ENCODE data around the gene IFI16. TPM values are rescaled to one million over a fixed set of nuclear protein-coding genes. Genes with fewer than 3 reads are reported as not detected.
"Not testable (repeated sequence)": the region's sequence is repeated elsewhere in the genome, so short reads cannot be mapped to it uniquely, and the experiment has no call there.

Gene IFI16
- total RNA-seq, 1 experiment from 2014 or later = 2.9 TPM

- H3T11ph ChIP-seq (ENCODE audit: low read length) = no peak overlapping the region
- no peak overlapping the region for H3K9ac ChIP-seq (ENCODE audit: extremely low read depth, insufficient read length, low read length)
- H4K20me1 ChIP-seq (ENCODE audit: control insufficient read depth, insufficient read depth, insufficient read length) = no peaks in the 10 kb centered on the region
- DNase-seq = no peak
- H3K23ac ChIP-seq (ENCODE audit: insufficient read length, low read depth, low read length) = no peak overlapping the region
- H3K4ac ChIP-seq (ENCODE audit: low read depth, low read length) = no peak overlapping the region
- Mint-ChIP-seq H3K9me3 (no peaks in the 10 kb centered on the region), H3K27me3 (ENCODE audit: low read depth) (no peaks in the 10 kb centered on the region), H3K27ac (no peak overlapping the region), H3K36me3 (ENCODE audit: insufficient read depth in 1 of 3, low read depth in 3 of 3) (peaks cover 0 to 4% (median 1%) of the 10 kb centered on the region in 3 experiments; a peak in 3 of 7 replicates), H3K4me1 (peaks cover 0 to 3% of the 10 kb centered on the region in 2 experiments; a peak in 1 of 4 replicates), H3K4me3 (no peak overlapping the region)
- H3K27me3 ChIP-seq (ENCODE audit: insufficient read depth, low read length) = no peaks in the 10 kb centered on the region
- H3K56ac ChIP-seq (ENCODE audit: insufficient read length, low read depth, low read length) = no peak overlapping the region
- H2BK20ac ChIP-seq (ENCODE audit: low read depth, low read length, poor library complexity, severe bottlenecking) = no peak overlapping the region
- TF ChIP-seq, protein P1, sequence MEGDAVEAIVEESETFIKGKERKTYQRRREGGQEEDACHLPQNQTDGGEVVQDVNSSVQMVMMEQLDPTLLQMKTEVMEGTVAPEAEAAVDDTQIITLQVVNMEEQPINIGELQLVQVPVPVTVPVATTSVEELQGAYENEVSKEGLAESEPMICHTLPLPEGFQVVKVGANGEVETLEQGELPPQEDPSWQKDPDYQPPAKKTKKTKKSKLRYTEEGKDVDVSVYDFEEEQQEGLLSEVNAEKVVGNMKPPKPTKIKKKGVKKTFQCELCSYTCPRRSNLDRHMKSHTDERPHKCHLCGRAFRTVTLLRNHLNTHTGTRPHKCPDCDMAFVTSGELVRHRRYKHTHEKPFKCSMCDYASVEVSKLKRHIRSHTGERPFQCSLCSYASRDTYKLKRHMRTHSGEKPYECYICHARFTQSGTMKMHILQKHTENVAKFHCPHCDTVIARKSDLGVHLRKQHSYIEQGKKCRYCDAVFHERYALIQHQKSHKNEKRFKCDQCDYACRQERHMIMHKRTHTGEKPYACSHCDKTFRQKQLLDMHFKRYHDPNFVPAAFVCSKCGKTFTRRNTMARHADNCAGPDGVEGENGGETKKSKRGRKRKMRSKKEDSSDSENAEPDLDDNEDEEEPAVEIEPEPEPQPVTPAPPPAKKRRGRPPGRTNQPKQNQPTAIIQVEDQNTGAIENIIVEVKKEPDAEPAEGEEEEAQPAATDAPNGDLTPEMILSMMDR (conservative IDR thresholded peaks at IDR 0.05) = no peak
- no peak overlapping the region for H2AFZ ChIP-seq (ENCODE audit: low read length)
- no peak overlapping the region for H2BK15ac ChIP-seq (ENCODE audit: low read depth, low read length)
- H2BK5ac ChIP-seq (ENCODE audit: insufficient read length, low read length) = no peak overlapping the region
- H4K5ac ChIP-seq (ENCODE audit: insufficient read length, low read depth, low read length) = no peak overlapping the region
- no peaks in the 10 kb centered on the region for H3K79me1 ChIP-seq (ENCODE audit: insufficient read depth, low read depth, low read length, poor library complexity, severe bottlenecking)
- no peak overlapping the region for H3K18ac ChIP-seq (ENCODE audit: insufficient read length, low read depth, low read length)
- no CpG with 5 or more reads among the region's 1 CpG for WGBS (ENCODE audit: extremely low coverage, insufficient read length, low lambda C conversion rate)
- no peak overlapping the region for H3K27ac ChIP-seq (ENCODE audit: insufficient read length, low read depth, low read length)
- H2BK120ac ChIP-seq (ENCODE audit: low read depth, low read length, poor library complexity, severe bottlenecking) = no peak overlapping the region
- no peaks in the 10 kb centered on the region for H3K79me2 ChIP-seq (ENCODE audit: insufficient read depth, low read length)
- no peak overlapping the region for H2AK5ac ChIP-seq (ENCODE audit: insufficient read length, low read length)
- no peaks in the 10 kb centered on the region for H3K23me2 ChIP-seq (ENCODE audit: insufficient read length, low read depth, low read length, poor library complexity, severe bottlenecking)
- H3K4me2 ChIP-seq (ENCODE audit: insufficient read depth, insufficient read length, low read length) = no peak overlapping the region
- no peak overlapping the region for H4K8ac ChIP-seq (replicated peaks; ENCODE audit: insufficient read length, low read depth, low read length)
- H3K14ac ChIP-seq (ENCODE audit: insufficient read depth, low read length) = no peak overlapping the region
- H3K9me3 ChIP-seq (ENCODE audit: control insufficient read depth, low read depth, low read length) = no peaks in the 10 kb centered on the region
- no peak overlapping the region for H4K91ac ChIP-seq (ENCODE audit: insufficient read length, low read depth, low read length)
- no peak overlapping the region for H2BK12ac ChIP-seq (ENCODE audit: insufficient read length, low read depth, low read length)
- H3K4me1 ChIP-seq (ENCODE audit: insufficient read depth, low read length) = no peaks in the 10 kb centered on the region
Measured at GRCh38 chr1:159100589-159100988, 90.9 kb downstream of the IFI16 start.

GRCh38 chr1:159103021-159103420 is 93.3 kb downstream of the IFI16 start:
- H3K23me2 ChIP-seq (ENCODE audit: insufficient read length, low read depth, low read length, poor library complexity, severe bottlenecking); DNase-seq; H3K18ac ChIP-seq (ENCODE audit: insufficient read length, low read depth, low read length); H3K4me2 ChIP-seq (ENCODE audit: insufficient read depth, insufficient read length, low read length); H2BK120ac ChIP-seq (ENCODE audit: low read depth, low read length, poor library complexity, severe bottlenecking); H2BK5ac ChIP-seq (ENCODE audit: insufficient read length, low read length); H3K14ac ChIP-seq (ENCODE audit: insufficient read depth, low read length); H3K23ac ChIP-seq (ENCODE audit: insufficient read length, low read depth, low read length); H4K91ac ChIP-seq (ENCODE audit: insufficient read length, low read depth, low read length); H3T11ph ChIP-seq (ENCODE audit: low read length); H3K9ac ChIP-seq (ENCODE audit: extremely low read depth, insufficient read length, low read length); H2AK5ac ChIP-seq (ENCODE audit: insufficient read length, low read length); H3K4me1 Mint-ChIP-seq; H3K56ac ChIP-seq (ENCODE audit: insufficient read length, low read depth, low read length); H4K5ac ChIP-seq (ENCODE audit: insufficient read length, low read depth, low read length); H4K20me1 ChIP-seq (ENCODE audit: control insufficient read depth, insufficient read depth, insufficient read length); H2BK20ac ChIP-seq (ENCODE audit: low read depth, low read length, poor library complexity, severe bottlenecking); H3K79me1 ChIP-seq (ENCODE audit: insufficient read depth, low read depth, low read length, poor library complexity, severe bottlenecking); H3K79me2 ChIP-seq (ENCODE audit: insufficient read depth, low read length); H2AFZ ChIP-seq (ENCODE audit: low read length); H3K27me3 Mint-ChIP-seq (ENCODE audit: low read depth); H3K4me1 ChIP-seq (ENCODE audit: insufficient read depth, low read length); H3K27ac ChIP-seq (ENCODE audit: insufficient read length, low read depth, low read length); H3K27ac Mint-ChIP-seq; H2BK12ac ChIP-seq (ENCODE audit: insufficient read length, low read depth, low read length); H3K9me3 ChIP-seq (ENCODE audit: control insufficient read depth, low read depth, low read length); H3K9me3 Mint-ChIP-seq; H3K27me3 ChIP-seq (ENCODE audit: insufficient read depth, low read length); H3K4me3 Mint-ChIP-seq; H4K8ac ChIP-seq (replicated peaks; ENCODE audit: insufficient read length, low read depth, low read length); H3K36me3 Mint-ChIP-seq (ENCODE audit: insufficient read depth in 1 of 3, low read depth in 3 of 3); H3K4ac ChIP-seq (ENCODE audit: low read depth, low read length); H2BK15ac ChIP-seq (ENCODE audit: low read depth, low read length): not testable (repeated sequence)
- WGBS (ENCODE audit: extremely low coverage, insufficient read length, low lambda C conversion rate) = no CpG with 5 or more reads among the region's 3 CpGs
